AG10803 (cell line): Measurements from ENCODE around the gene PAFAH1B2.

Source experiments
- DNase-seq: peaks from one replicate; pipeline ENCODE4 v3.0.0; 2010; ENCODE audit warnings: low read depth
- H3K4me3 ChIP-seq: 2 replicates; pipeline ENCODE4 v1.5.1; 2011; ENCODE audit warnings: mild to moderate bottlenecking, low read length, control low read depth
- TF ChIP-seq, protein P1 (sequence below): conservative IDR thresholded peaks from 2 replicates; pipeline ENCODE4 v1.5.1; 2011; ENCODE audit warnings: mild to moderate bottlenecking, low read length, control low read depth, inconsistent platforms

The PAFAH1B2 gene

DNA sequence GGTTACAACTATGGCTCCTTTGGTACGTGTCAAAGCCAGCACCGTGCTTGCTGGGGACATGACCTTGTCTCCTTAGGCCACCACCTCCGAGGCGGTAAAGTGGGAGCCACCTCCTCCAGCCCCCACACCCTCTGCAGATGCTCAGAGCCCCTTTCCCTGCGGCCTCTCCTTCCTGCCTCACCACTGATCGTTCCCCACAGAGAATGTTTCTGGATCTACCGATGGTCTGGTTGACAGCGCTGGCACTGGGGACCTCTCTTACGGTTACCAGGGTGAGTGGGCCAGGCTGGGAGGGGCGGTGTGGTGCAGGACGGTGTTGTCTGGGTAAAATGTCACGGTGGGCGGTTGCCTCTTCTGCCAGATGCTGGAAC is 43.3 kb downstream of the PAFAH1B2 start:
- TF ChIP-seq, protein P1, sequence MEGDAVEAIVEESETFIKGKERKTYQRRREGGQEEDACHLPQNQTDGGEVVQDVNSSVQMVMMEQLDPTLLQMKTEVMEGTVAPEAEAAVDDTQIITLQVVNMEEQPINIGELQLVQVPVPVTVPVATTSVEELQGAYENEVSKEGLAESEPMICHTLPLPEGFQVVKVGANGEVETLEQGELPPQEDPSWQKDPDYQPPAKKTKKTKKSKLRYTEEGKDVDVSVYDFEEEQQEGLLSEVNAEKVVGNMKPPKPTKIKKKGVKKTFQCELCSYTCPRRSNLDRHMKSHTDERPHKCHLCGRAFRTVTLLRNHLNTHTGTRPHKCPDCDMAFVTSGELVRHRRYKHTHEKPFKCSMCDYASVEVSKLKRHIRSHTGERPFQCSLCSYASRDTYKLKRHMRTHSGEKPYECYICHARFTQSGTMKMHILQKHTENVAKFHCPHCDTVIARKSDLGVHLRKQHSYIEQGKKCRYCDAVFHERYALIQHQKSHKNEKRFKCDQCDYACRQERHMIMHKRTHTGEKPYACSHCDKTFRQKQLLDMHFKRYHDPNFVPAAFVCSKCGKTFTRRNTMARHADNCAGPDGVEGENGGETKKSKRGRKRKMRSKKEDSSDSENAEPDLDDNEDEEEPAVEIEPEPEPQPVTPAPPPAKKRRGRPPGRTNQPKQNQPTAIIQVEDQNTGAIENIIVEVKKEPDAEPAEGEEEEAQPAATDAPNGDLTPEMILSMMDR: no peak
- H3K4me3 ChIP-seq: no peak overlapping the region
- no peak for DNase-seq

DNA sequence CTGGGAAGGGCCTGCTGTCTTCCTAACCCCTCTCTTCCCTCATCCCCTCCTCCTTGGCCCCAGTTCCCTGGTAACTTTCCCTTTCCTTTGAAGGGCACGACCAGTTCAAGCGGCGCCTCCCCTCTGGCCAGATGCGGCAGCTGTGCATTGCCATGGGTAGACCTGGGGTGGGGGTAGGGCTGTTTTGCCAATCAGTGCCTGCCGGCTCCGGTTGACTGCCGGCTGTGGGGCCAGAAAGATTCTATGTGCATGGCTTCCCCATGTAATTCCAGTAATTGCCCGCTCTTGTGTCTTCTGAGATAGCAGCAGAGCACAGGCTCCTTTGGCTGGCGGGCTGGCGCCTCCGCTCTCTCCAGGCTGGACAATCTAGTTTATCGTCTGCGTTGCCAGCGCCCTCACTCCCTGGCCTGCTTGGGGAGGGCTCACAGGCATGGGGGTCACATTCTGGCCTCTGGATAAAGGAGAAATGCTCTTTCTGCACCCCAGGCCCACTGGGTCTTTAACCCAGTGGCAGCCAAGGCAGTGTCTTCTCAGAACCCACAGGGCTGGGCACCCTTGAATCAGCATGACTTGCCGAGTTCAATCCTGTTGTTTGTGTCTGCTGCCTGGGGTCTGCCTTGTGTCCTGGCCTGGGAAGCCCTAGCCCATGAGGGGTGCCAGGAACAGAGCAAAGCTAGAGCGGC is 43.9 kb downstream of the PAFAH1B2 start:
- TF ChIP-seq, protein P1: no peak
- DNase-seq: no peak
- H3K4me3 ChIP-seq: no peak overlapping the region

DNA sequence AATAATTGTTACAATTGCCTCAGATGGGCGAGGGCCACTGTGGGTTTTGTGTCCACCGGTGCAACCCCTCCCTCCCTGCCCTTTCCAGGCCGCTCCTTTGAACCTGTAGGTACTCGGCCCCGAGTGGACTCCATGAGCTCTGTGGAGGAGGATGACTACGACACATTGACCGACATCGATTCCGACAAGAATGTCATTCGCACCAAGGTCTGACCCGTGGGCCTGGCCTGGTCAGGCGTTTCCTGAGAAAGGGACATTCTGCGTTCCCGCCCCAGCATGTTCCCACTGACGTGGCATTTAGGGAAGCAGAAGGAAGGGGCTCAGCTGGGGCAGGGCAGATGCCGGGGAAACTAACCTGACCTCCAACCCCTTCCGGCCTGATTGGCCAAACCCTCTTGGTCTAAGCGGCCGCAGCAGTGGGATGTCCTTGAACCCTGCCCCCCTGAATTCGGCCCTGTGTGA is 44.6 kb downstream of the PAFAH1B2 start:
- H3K4me3 ChIP-seq: no peak overlapping the region
- TF ChIP-seq, protein P1: no peak
- no peak for DNase-seq

DNA sequence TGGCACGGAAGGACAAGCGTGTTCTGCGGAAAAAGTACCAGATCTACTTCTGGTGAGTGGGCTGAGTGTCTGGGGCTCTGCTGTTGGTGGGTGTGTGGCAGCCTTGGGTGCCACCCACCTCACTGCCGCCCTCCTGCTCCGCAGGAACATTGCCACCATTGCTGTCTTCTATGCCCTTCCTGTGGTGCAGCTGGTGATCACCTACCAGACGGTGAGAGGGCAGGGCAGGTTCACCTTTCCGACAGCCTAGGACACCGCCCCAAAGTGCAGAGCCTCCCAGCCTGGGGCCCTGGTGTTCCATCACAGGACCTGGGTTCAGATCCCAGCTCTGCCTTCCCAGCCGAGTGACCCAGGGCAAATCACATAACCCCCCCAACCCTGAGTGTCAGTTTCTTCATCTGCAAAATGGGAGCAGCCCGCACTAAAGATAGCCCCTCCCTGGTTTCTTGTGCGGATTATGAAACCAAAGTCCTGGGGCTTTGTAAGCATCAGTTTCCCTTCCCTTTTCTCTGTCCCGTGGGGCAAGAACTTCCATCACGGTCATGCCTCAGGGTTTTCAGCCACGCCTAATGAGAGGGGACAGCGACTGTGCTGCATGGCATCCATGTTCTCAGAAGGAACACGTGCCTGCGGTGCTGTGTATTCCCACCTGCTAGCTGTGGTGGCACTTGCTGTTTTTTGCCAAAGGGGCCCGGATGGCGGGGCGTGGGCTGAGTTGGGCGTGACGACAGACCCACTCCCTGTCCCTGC is 45.3 kb downstream of the PAFAH1B2 start:
- no peak for DNase-seq
- H3K4me3 ChIP-seq: no peak overlapping the region
- TF ChIP-seq, protein P1: no peak

DNA sequence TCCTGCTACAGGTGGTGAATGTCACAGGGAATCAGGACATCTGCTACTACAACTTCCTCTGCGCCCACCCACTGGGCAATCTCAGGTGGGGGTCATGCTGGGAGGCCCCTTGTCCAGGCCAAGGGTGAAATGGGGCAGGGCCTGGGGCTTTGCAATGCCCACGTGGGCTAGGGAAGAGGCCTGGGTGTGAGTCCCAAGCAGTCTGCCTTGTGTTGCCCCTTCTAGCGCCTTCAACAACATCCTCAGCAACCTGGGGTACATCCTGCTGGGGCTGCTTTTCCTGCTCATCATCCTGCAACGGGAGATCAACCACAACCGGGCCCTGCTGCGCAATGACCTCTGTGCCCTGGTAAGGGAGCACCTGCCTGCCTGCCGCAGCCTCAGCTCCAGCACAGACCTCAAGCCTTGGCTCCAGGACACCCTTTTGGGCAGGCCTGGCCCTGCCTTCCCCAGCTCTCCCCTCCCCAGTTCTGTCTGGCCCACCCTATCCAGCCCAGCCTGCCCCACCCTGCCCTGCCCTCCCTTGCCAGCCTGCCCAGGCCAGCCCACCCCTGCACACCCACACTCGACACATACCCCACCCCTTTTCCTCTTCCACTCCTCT is 46.0 kb downstream of the PAFAH1B2 start:
- DNase-seq: no peak
- H3K4me3 ChIP-seq: no peak overlapping the region
- TF ChIP-seq, protein P1: no peak

DNA sequence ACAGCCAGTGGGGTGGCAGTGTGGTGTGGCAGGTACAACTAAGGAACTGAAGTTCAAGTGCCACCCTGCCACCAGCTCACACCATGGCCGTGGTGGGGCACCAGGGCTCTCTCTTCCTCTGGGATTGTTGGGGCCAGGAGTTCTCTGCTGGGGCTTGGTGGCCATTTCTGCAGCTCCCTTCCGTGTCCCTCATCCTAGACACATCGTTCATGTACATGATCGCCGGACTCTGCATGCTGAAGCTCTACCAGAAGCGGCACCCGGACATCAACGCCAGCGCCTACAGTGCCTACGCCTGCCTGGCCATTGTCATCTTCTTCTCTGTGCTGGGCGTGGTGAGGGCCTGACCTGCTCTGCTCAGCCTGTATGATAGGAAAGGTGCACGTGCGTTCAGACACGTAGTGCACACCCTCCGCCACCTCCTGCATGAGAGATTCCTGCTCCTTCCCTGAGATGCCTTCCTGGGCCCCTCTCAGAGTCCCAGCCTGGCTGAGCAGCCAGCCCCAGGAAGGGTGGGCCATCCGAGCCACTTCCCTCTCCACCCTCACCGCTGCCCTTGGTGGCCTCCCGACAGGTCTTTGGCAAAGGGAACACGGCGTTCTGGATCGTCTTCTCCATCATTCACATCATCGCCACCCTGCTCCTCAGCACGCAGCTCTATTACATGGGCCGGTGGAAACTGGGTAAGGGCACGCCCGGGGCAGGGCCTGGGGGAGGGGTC is 47.8 kb downstream of the PAFAH1B2 start:
- TF ChIP-seq, protein P1: no peak

More for the DNA sequence above, 47.8 kb downstream of the PAFAH1B2 start:
- no peak overlapping the region for H3K4me3 ChIP-seq
- no peak for DNase-seq
